ENCODE measurements around the gene ZNF606.

Gene ZNF606

GRCh38 chr19:58002384-58003173, at the start of gene ZNF606:
ZNF606 (minus strand) TSS chr19:58002820; CDS start chr19:58001319, 1,501 bp downstream.
- DNase-seq = peak; percentile 23

GRCh38 chr19:58052256-58052655, 49.6 kb upstream of the ZNF606 start:
- no peak for DNase-seq

GRCh38 chr19:58047672-58048071, 45.1 kb upstream of the ZNF606 start:
- DNase-seq = no peak

- no peak for DNase-seq
These were observed 44.2 kb upstream of the ZNF606 start for GRCh38 chr19:58046856-58047255.

- DNase-seq = no peak
These were observed 42.9 kb upstream of the ZNF606 start for GRCh38 chr19:58045411-58046050.

GRCh38 chr19:58044886-58045285, 42.3 kb upstream of the ZNF606 start:
- DNase-seq = no peak

GRCh38 chr19:58044391-58044790, 41.8 kb upstream of the ZNF606 start:
- no peak for DNase-seq

- no peak for DNase-seq
These were observed 40.1 kb upstream of the ZNF606 start for GRCh38 chr19:58042495-58043340.

- no peak for DNase-seq
These were observed 38.3 kb upstream of the ZNF606 start for GRCh38 chr19:58040751-58041525.

- DNase-seq = no peak
These were observed 36.1 kb upstream of the ZNF606 start for GRCh38 chr19:58038688-58039204.

GRCh38 chr19:58037927-58038687, 35.5 kb upstream of the ZNF606 start:
- no peak for DNase-seq

- DNase-seq = no peak
These were observed 33.2 kb upstream of the ZNF606 start for GRCh38 chr19:58035863-58036262.

GRCh38 chr19:58034477-58034793, 31.8 kb upstream of the ZNF606 start:
- no peak for DNase-seq

GRCh38 chr19:58033741-58034476, 31.3 kb upstream of the ZNF606 start, which contains the start of gene ZSCAN1:
ZSCAN1 (plus strand) TSS chr19:58034025; CDS start chr19:58037837, 3,812 bp downstream.
- no peak for DNase-seq

- DNase-seq = no peak
These were observed 22.0 kb upstream of the ZNF606 start for GRCh38 chr19:58024661-58025060.

- DNase-seq = no peak
These were observed 19.7 kb upstream of the ZNF606 start for GRCh38 chr19:58022283-58022660.

GRCh38 chr19:58021541-58022282, 19.1 kb upstream of the ZNF606 start:
- DNase-seq = peak; percentile 48

GRCh38 chr19:58020129-58020528, 17.5 kb upstream of the ZNF606 start:
- no peak for DNase-seq

- DNase-seq = no peak
These were observed 11.5 kb upstream of the ZNF606 start for GRCh38 chr19:58014141-58014540.

GRCh38 chr19:58010507-58010906, 7.9 kb upstream of the ZNF606 start:
- DNase-seq = no peak

Data from NCI-H187 treated with DMSO at 0.1 percent for 48 hours (cell line).